H1 (cell line): ENCODE measurements around the gene NFATC1. TPM values are rescaled to one million over a fixed set of nuclear protein-coding genes. Genes with fewer than 3 reads are reported as not detected.
A peak's percentile ranks its signal among the peaks of the same experiment; 100 is the strongest.

ENCODE experiments used
- CTCF ChIA-PET: fragments of 300-600 bp; sonication (Branson Sonifier 250); formaldehyde crosslinking; loops from one replicate; lab custom pipeline; 2021; ENCODE audit not compliant: partially characterized antibody; lab: Charles Lee
- POLR2A ChIA-PET: fragments of 300-600 bp; sonication (Branson Sonifier 250); formaldehyde crosslinking; loops from one replicate; lab custom pipeline; 2021; ENCODE audit warnings: inconsistent platforms; ENCODE audit not compliant: partially characterized antibody; lab: Charles Lee
- DNase-seq, 2 experiments: peaks; one replicate each; pipeline versions ENCODE4 v3.0.0 to v3.0.0-alpha.2; 2010 to 2022; ENCODE audit warnings: low spot score in 2 of 2, low read depth in 1 of 2, mixed read lengths in 1 of 2
- FAIRE-seq: peaks from 2 replicates; lab custom pipeline; 2011; peaks lifted over from hg19 to GRCh38; lab: Jason Lieb, UNC
- H2AFZ ChIP-seq: 2 replicates; pipeline ENCODE4 v1.8.1; 2012; ENCODE audit warnings: low read length, inconsistent platforms
- H2AK5ac ChIP-seq: 2 replicates; pipeline ENCODE4 v1.6.1; 2013; ENCODE audit warnings: low read depth, low read length
- H2BK120ac ChIP-seq: replicated peaks from 2 replicates; pipeline ENCODE3; 2013; ENCODE audit warnings: low read depth, low read length, inconsistent platforms
- H2BK12ac ChIP-seq: 2 replicates; pipeline ENCODE4 v1.6.1; 2013; ENCODE audit warnings: low read depth, low read length
- H2BK15ac ChIP-seq: 2 replicates; pipeline ENCODE4 v1.6.1; 2013; ENCODE audit warnings: low read length
- H2BK20ac ChIP-seq: 2 replicates; pipeline ENCODE4 v1.6.1; 2013; ENCODE audit warnings: low read length
- H2BK5ac ChIP-seq: 2 replicates; pipeline ENCODE4 v1.6.1; 2013; ENCODE audit warnings: low read depth, low read length
- H3K14ac ChIP-seq: 2 replicates; pipeline ENCODE4 v1.6.1; 2013; ENCODE audit warnings: inconsistent platforms; ENCODE audit not compliant: insufficient read length
- H3K18ac ChIP-seq: 2 replicates; pipeline ENCODE4 v1.6.1; 2013; ENCODE audit warnings: low read length; ENCODE audit errors: extremely low read depth
- H3K23ac ChIP-seq: 2 replicates; pipeline ENCODE4 v1.6.1; 2013; ENCODE audit warnings: inconsistent platforms; ENCODE audit not compliant: insufficient read length
- H3K23me2 ChIP-seq: 2 replicates; pipeline ENCODE4 v1.6.1; 2013; ENCODE audit warnings: low read depth, low read length
- H3K27ac ChIP-seq: 2 replicates; pipeline ENCODE4 v1.6.1; 2011; ENCODE audit warnings: low read depth, low read length, inconsistent platforms
- H3K27me3 ChIP-seq, 4 experiments: replicated peaks in 1 of 4; 1 replicate in 1 of 4; 2 replicates in 3 of 4; pipeline versions ENCODE4 v1.6.1 to v1.8.1; 2011 to 2013; ENCODE audit warnings: low read length in 3 of 4, mild to moderate bottlenecking in 3 of 4, inconsistent platforms in 2 of 4, mixed read lengths in 2 of 4, moderate library complexity in 1 of 4; ENCODE audit not compliant: control insufficient read depth in 3 of 4, insufficient read depth in 3 of 4; ENCODE audit errors: extremely low read depth in 1 of 4
- H3K36me3 ChIP-seq, 4 experiments: 2 replicates each; pipeline versions ENCODE4 v1.6.1 to v1.8.1; 2011 to 2013; ENCODE audit warnings: mild to moderate bottlenecking in 4 of 4, low read length in 3 of 4, moderate library complexity in 2 of 4, control low read depth in 1 of 4, inconsistent platforms in 1 of 4; ENCODE audit not compliant: insufficient read depth in 4 of 4, control insufficient read depth in 2 of 4
- H3K4ac ChIP-seq: replicated peaks from 2 replicates; pipeline ENCODE3; 2013; ENCODE audit warnings: low read length, low read depth, mixed read lengths, inconsistent platforms; ENCODE audit not compliant: insufficient read length
- H3K4me1 ChIP-seq, 4 experiments: replicated peaks in 1 of 4; 1 replicate in 1 of 4; 2 replicates in 3 of 4; pipeline versions ENCODE4 v1.6.1 to v1.8.1; 2011 to 2013; ENCODE audit warnings: low read length in 3 of 4, inconsistent platforms in 2 of 4, mixed read lengths in 1 of 4; ENCODE audit not compliant: insufficient read depth in 4 of 4, control insufficient read depth in 3 of 4
- H3K4me2 ChIP-seq, 2 experiments: 2 replicates each; pipeline versions ENCODE4 v1.6.1 to v1.8.1; 2011 to 2013; ENCODE audit warnings: low read depth in 2 of 2, low read length in 2 of 2, control low read depth in 1 of 2, inconsistent platforms in 1 of 2, mild to moderate bottlenecking in 1 of 2; ENCODE audit not compliant: insufficient read depth in 1 of 2
- H3K4me3 ChIP-seq, 4 experiments: fragments of 200-600, 300-600 bp in 1 of 4; sonication (generic), shearing (Covaris generic), sonication (Bioruptor Twin) in 1 of 4; 2 replicates each; pipeline versions ENCODE4 v1.5.1 to v1.8.1; 2011 to 2016; ENCODE audit warnings: low read length in 4 of 4, low read depth in 3 of 4, control low read depth in 2 of 4, inconsistent platforms in 2 of 4, mild to moderate bottlenecking in 2 of 4, mixed read lengths in 1 of 4, moderate library complexity in 1 of 4; ENCODE audit not compliant: insufficient read depth in 2 of 4; ENCODE audit errors: extremely low read depth in 1 of 4
- H3K56ac ChIP-seq: replicated peaks from 2 replicates; pipeline ENCODE3; 2013; ENCODE audit warnings: low read depth, mild to moderate bottlenecking, mixed read lengths, low read length, inconsistent platforms; ENCODE audit not compliant: insufficient read length
- H3K79me1 ChIP-seq: 2 replicates; pipeline ENCODE4 v1.6.1; 2013; ENCODE audit warnings: low read depth, low read length, control low read depth
- H3K79me2 ChIP-seq, 2 experiments: 2 replicates each; pipeline versions ENCODE4 v1.6.1 to v1.8.1; 2012 to 2013; ENCODE audit warnings: low read length in 2 of 2, mild to moderate bottlenecking in 2 of 2, inconsistent platforms in 1 of 2; ENCODE audit not compliant: insufficient read depth in 2 of 2, control insufficient read depth in 1 of 2
- H3K9ac ChIP-seq, 4 experiments: replicated peaks in 1 of 4; 1 replicate in 1 of 4; 2 replicates in 3 of 4; pipeline versions ENCODE4 v1.6.1 to v1.8.1; 2011 to 2013; ENCODE audit warnings: low read depth in 3 of 4, low read length in 3 of 4, control low read depth in 2 of 4, mild to moderate bottlenecking in 2 of 4, moderate library complexity in 2 of 4, inconsistent platforms in 1 of 4; ENCODE audit errors: extremely low read depth in 1 of 4
- H3K9me3 ChIP-seq, 2 experiments: 2 replicates each; pipeline versions ENCODE4 v1.6.1 to v1.8.1; 2012 to 2013; ENCODE audit warnings: mild to moderate bottlenecking in 2 of 2, moderate library complexity in 2 of 2, control low read depth in 1 of 2, inconsistent platforms in 1 of 2, low read depth in 1 of 2, low read length in 1 of 2, mixed read lengths in 1 of 2; ENCODE audit not compliant: insufficient read depth in 2 of 2
- H4K20me1 ChIP-seq, 2 experiments: replicated peaks in 1 of 2; 2 replicates each; pipeline versions ENCODE3 to v1.8.1; 2011 to 2013; ENCODE audit warnings: inconsistent platforms in 2 of 2, low read length in 2 of 2, mild to moderate bottlenecking in 1 of 2; ENCODE audit not compliant: insufficient read depth in 2 of 2, control insufficient read depth in 1 of 2
- H4K5ac ChIP-seq: 2 replicates; pipeline ENCODE4 v1.6.1; 2013; ENCODE audit warnings: low read length, low read depth, mixed read lengths, inconsistent platforms; ENCODE audit not compliant: insufficient read length
- H4K8ac ChIP-seq: 2 replicates; pipeline ENCODE4 v1.8.0; 2013; ENCODE audit warnings: mild to moderate bottlenecking, moderate library complexity, low read length, inconsistent platforms; ENCODE audit not compliant: insufficient read depth; ENCODE audit errors: extremely low read depth
- H4K91ac ChIP-seq: replicated peaks from 2 replicates; pipeline ENCODE3; 2013; ENCODE audit warnings: low read length, mixed read lengths, inconsistent platforms; ENCODE audit not compliant: insufficient read length
- BACH1 ChIP-seq: IDR thresholded peaks from 2 replicates; pipeline ENCODE4 v1.6.1; 2012; ENCODE audit warnings: low read length, improper control_type of control experiment
- CEBPB ChIP-seq: IDR thresholded peaks from 2 replicates; pipeline ENCODE4 v1.6.1; 2012; ENCODE audit warnings: low read depth, low read length
- GTF2F1 ChIP-seq: IDR thresholded peaks from 2 replicates; pipeline ENCODE4 v1.6.1; 2012; ENCODE audit warnings: low read depth, low read length, improper control_type of control experiment, borderline replicate concordance
- JUND ChIP-seq: IDR thresholded peaks from 2 replicates; pipeline ENCODE4 v1.6.1; 2011; ENCODE audit warnings: mild to moderate bottlenecking, improper control_type of control experiment, low read length
- KDM5A ChIP-seq: fragments of 200-600 bp; IDR thresholded peaks from 2 replicates; pipeline ENCODE4 v1.7.1; 2012; ENCODE audit warnings: mild to moderate bottlenecking, low read length, inconsistent platforms, mixed read lengths
- MAFK ChIP-seq: IDR thresholded peaks from 2 replicates; pipeline ENCODE4 v1.6.1; 2012; ENCODE audit warnings: low read depth, mild to moderate bottlenecking, improper control_type of control experiment, low read length
- PHF8 ChIP-seq: fragments of 200-600 bp; sonication (generic); conservative IDR thresholded peaks from 2 replicates; pipeline ENCODE4 v1.7.1; 2012; ENCODE audit warnings: low read depth, mild to moderate bottlenecking, inconsistent platforms, low read length, moderate library complexity
- POU5F1 ChIP-seq: IDR thresholded peaks from 2 replicates; pipeline ENCODE4 v1.6.1; 2011; ENCODE audit warnings: low read depth, mild to moderate bottlenecking, low read length, moderate library complexity
- RXRA ChIP-seq: IDR thresholded peaks from 2 replicates; pipeline ENCODE4 v1.6.1; 2011; ENCODE audit warnings: low read depth, mild to moderate bottlenecking, low read length, moderate library complexity; ENCODE audit not compliant: insufficient read depth
- SIX5 ChIP-seq: IDR thresholded peaks from 2 replicates; pipeline ENCODE4 v1.6.1; 2011; ENCODE audit warnings: mild to moderate bottlenecking, low read depth, low read length
- SP4 ChIP-seq: IDR thresholded peaks from 2 replicates; pipeline ENCODE4 v1.6.1; 2012; ENCODE audit warnings: low read length, inconsistent platforms
- SRF ChIP-seq: IDR thresholded peaks from 2 replicates; pipeline ENCODE4 v1.6.1; 2011; ENCODE audit warnings: mild to moderate bottlenecking, low read depth, low read length, moderate library complexity
- TBP ChIP-seq: IDR thresholded peaks from 2 replicates; pipeline ENCODE4 v1.6.1; 2011; ENCODE audit warnings: low read depth, low read length, improper control_type of control experiment
- YY1 ChIP-seq: IDR thresholded peaks from 2 replicates; pipeline ENCODE4 v1.6.1; 2011; ENCODE audit warnings: low read depth, mild to moderate bottlenecking, low read length
- WGBS, 2 experiments: shearing (Covaris generic) in 1 of 2; methylation state at CpG; one replicate each; pipeline versions ENCODE4 v1.1.6 to v1.1.7; 2013 to 2015; ENCODE audit warnings: low lambda C conversion rate in 2 of 2, mixed read lengths in 2 of 2, inconsistent platforms in 1 of 2, low coverage in 1 of 2, missing lambda C conversion rate in 1 of 2; ENCODE audit not compliant: insufficient replicate concordance in 2 of 2, insufficient coverage in 1 of 2, insufficient read length in 1 of 2; ENCODE audit errors: extremely low coverage in 1 of 2, missing lambda C conversion rate in 1 of 2; 5-methylcytosine and 5-hydroxymethylcytosine counted together
- polyA plus RNA-seq, 7 experiments: library from polyadenylated mRNA; depleted of rRNA in 3 of 7; stranded (reverse) in 5 of 7; unstranded in 2 of 7; fragments of >200 nt in 5 of 7; fragments of 200-250 nt in 2 of 7; gene quantifications; 1 replicate in 5 of 7; 2 replicates in 1 of 7; 4 replicates in 1 of 7; pipeline versions ENCODE4 v1.2.1 to v1.2.3, GENCODE V29; 2011 to 2013; ENCODE audit warnings: missing spikeins in 2 of 7, mixed read lengths in 2 of 7
- total RNA-seq: library from RNA; stranded (reverse); fragmentation: NEBNext Ultra II Directional; extraction: Animal tissue kit (Norgen Biotek cat#: 25700); gene quantifications from 2 replicates; pipeline ENCODE4 v1.2.1, GENCODE V29; 2021

The NFATC1 gene
- total and polyA plus RNA-seq, 2 of the 8 experiments (the other 6 are each of a cell fraction or from before 2014, with no cell fraction given), result 2.0 to 6.6 TPM

GRCh38 chr18:79367989-79368388 is 27.7 kb upstream of the NFATC1 start:
- Histone ChIP-seq H3K9ac (no peak overlapping the region), H2AFZ (no peak overlapping the region), H3K27me3 (no peaks in the 10 kb centered on the region), H3K79me1 (no peaks in the 10 kb centered on the region), H3K23ac (no peak overlapping the region), H2BK20ac (no peak overlapping the region), H4K91ac (no peak overlapping the region), H2BK12ac (no peak overlapping the region), H2BK5ac (no peak overlapping the region), H4K5ac (no peak overlapping the region), H3K79me2 (no peaks in the 10 kb centered on the region), H2AK5ac (no peak overlapping the region), H3K4me3 (no peak overlapping the region)
- FAIRE-seq, result no peak
- WGBS, 2 experiments, result 93% methylated on average over 18 of the region's 18 CpGs; no CpG with 5 or more reads in 1 of the 2 experiments
- CTCF ChIA-PET, result interaction anchor here (0.6 to 1.3 kb wide), 3 partner anchors 8 to 385 kb away, joined by 3 to 4 read pairs (median 4); no protein-coding TSS in a partner anchor
- no peak for DNase-seq
- no peak for TF ChIP-seq KDM5A
- TF ChIP-seq PHF8, result no peak
- no peak for TF ChIP-seq SIX5
- TF ChIP-seq BACH1, result no peak
- TF ChIP-seq CEBPB, result no peak
- no peak for TF ChIP-seq JUND
- TF ChIP-seq SP4, result no peak
- TF ChIP-seq TBP, result no peak
- TF ChIP-seq YY1, result no peak
- no peak for TF ChIP-seq GTF2F1
- no peak for TF ChIP-seq POU5F1
- no peak for TF ChIP-seq MAFK
- TF ChIP-seq RXRA, result no peak
- TF ChIP-seq SRF, result no peak
- TF ChIP-seq, all 59 proteins: peak for 0
- H2BK15ac ChIP-seq, result no peak overlapping the region
- no peaks in the 10 kb centered on the region for H3K23me2 ChIP-seq
- no peaks in the 10 kb centered on the region for H3K4me1 ChIP-seq
- H4K8ac ChIP-seq, result peak overlapping the region; percentile 59; the same call in 1 of the 2 replicates
- H3K4ac ChIP-seq, result no peak overlapping the region
- H3K18ac ChIP-seq, result no peak overlapping the region
- H3K27ac ChIP-seq, result no peak overlapping the region
- no peak overlapping the region for H3K14ac ChIP-seq
- H3K56ac ChIP-seq, result no peak overlapping the region
- H3K4me2 ChIP-seq, result no peak overlapping the region
- H3K36me3 ChIP-seq, result peaks cover 0 to 6% (median 3%) of the 10 kb centered on the region in 4 experiments; a peak in 2 of 8 replicates
- H2BK120ac ChIP-seq, result no peak overlapping the region
- POLR2A ChIA-PET, result no interaction called here
- peaks cover 0 to 3% of the 10 kb centered on the region in 2 experiments; a peak in 1 of 4 replicates for H3K9me3 ChIP-seq
- H4K20me1 ChIP-seq, result peaks cover 0 to 1% of the 10 kb centered on the region in 2 experiments
